ENCODE data around the gene TMEM163.

TMEM163 gene

GRCh38 chr2:134470561-134471168 lies 248.1 kb downstream of the TMEM163 start:
- no peak for DNase-seq

DNA sequence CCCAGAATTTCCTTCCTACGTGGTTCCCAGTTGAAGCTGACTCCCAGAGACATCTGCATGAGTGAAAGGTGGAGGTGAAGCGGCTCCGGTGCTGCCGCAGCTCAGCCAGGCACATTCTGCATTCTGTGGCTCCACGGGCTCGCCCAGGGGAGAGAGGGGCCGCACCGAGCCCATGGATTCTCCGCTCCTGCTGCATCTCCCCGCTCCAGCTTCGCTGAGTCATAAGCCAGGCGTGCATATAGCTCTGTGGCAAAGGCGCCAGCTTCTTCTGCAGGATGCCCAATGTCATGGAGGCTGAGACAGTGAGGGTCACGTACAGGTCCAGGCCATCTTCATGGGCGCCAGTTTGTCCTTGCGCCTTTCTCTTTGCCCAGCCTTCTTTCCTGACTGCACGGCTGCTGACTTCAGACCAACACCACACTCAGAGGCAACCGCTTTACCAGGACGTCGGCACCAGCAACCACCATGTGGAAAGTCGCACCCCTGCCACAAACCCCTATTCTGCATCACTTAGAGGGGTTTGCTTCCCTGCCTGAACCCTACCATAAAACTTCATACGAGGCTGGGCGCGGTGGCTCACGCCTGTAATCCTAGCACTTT lies 249.2 kb downstream of the TMEM163 start:
- DNase-seq, result no peak

GRCh38 chr2:134468776-134469175 lies 250.0 kb downstream of the TMEM163 start:
- DNase-seq, result no peak

- no peak for DNase-seq
Measured at GRCh38 chr2:134468164-134468563, 250.6 kb downstream of the TMEM163 start.

DNA sequence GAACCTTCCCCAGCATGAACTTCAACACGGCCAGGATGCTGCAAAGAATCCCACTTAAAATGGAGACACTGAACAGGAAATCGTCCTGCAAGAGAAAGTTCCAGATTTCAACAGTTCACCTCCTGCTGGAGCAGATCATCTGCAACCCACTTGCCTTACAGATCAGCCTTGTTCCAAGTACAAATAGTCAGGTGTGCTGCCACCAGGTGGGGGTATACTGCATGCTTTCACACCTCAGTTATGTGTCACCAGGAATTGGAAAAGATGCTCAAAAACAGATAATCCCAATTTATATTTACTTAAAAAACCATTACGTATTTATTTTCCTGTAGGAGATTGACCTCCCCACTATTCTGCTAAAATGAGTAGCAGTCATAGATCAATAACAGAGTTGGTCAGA lies 252.7 kb downstream of the TMEM163 start:
- no peak for DNase-seq

GRCh38 chr2:134465228-134466105 lies 253.3 kb downstream of the TMEM163 start:
- no peak for DNase-seq

- no peak for DNase-seq
Measured at GRCh38 chr2:134463699-134464022, 255.1 kb downstream of the TMEM163 start.

GRCh38 chr2:134462791-134463698 lies 255.8 kb downstream of the TMEM163 start:
- no peak for DNase-seq

GRCh38 chr2:134462275-134462674 lies 256.5 kb downstream of the TMEM163 start:
- DNase-seq, result no peak

DNA sequence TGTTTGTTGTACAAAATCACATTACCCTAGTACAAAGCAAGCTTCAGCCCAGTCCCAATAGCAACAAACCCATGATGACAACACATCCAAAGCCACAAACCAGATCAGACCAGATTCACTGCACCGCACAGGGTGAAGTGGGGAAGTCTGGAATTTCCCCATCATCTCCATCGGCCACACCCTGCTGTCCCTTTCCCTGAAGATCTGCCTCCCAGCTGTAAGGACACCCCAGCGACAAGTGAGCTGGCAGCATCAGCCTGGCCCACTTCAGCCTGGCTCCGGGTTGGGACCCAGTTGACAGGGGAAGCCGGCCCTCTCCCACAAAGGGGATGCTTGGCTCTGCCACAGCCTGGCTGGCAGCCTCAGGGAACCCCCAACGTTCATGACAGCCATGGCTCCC lies 257.3 kb downstream of the TMEM163 start:
- no peak for DNase-seq

DNA sequence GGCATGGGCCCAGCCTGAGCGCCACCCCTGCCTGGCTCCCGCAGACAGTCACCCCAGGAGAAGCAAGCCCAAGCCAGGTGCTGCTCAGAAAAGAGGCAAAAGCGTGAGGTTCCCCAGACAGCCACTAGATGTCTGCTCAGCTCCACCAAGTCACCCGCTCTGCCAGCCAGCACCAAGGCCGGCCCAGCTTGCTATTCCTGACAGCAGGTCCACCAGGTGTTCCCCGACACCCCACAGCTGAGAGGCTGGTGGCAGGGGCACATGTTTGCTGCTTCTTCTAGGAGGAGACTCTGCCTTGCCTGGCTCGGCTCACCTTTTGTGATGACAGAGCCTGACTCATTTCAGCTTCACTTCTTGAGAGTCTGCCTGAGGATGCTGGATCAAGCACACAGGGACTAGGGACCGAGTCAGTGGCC lies 258.2 kb downstream of the TMEM163 start:
- DNase-seq, result no peak

DNA sequence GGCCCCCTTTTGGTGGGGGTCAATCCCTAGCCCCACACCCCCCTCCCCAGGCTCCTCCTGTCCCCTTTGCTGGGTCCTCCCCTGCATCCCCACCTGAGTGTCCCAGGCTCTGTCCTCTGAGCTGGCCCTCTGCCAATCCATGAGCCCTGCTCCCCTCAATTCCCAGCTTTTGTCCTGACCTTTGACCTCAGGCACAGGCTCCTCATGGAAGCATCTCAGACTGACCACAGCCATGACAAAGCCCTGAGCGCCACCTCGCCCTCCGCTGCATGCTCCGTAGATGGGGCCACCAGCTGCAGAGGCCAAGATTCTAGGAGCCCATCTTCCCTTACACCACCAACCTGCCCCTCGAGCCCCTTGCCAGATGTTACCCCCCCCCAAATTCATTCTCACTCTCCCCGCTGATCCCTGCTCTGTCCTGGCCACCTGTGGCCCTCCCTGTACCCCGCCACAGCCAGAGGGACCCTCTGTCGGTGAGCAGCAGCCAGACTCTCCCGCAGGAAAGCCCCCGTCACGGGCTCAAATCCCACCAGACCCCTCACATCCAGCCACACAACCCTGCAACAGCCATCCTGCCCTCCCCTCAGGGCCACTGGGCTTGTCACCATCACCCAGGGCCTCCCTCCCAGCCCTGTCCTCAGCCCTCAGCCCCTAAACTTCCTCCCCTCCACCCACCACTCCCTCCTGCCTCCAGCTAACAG lies 258.9 kb downstream of the TMEM163 start:
- DNase-seq, result no peak

DNA sequence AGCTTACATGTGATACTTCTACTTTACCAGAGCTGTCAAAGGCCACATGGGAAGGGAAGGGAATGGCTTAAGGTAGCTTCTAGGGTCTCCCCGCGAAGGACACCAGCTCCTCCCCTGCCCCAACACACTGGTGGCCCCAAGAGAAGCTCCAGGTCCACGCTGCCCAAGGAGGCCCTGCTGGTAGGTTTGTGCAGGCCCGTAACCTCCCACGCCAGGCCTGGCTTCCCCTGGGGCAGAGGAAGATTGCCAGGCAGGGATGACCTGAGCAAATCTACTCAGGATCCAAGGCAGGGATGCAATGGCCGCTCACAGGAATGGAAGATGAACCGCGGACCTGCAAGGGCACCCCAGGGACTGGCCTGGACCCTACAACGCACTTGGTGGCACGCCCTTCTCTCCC lies 259.9 kb downstream of the TMEM163 start:
- DNase-seq, result no peak

- DNase-seq, result no peak
Measured at GRCh38 chr2:134458473-134458853, 260.3 kb downstream of the TMEM163 start.

GRCh38 chr2:134457765-134458472 lies 260.9 kb downstream of the TMEM163 start:
- no peak for DNase-seq

DNA sequence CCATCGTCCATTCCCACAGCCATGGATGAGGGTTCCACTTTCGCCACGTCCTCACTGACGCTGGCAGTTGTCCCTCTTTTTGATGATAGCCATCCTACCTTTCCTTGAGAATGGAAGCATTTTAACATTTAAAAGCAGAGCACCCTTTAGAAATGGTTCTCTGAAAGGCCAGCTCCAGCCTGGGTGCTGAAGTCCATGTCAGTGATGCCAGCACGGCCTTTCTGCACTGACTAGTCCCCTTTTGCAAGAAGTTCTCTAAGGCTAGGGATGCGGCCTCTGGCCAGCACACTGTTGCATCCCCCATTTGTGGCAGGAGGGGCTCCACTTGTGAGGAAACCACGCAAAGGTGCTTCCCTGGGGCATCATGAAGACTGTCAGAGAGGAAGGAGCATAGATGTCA lies 261.4 kb downstream of the TMEM163 start:
- no peak for DNase-seq

- no peak for DNase-seq
Measured at GRCh38 chr2:134455426-134455825, 263.4 kb downstream of the TMEM163 start.

GRCh38 chr2:134454931-134455330 lies 263.9 kb downstream of the TMEM163 start:
- no peak for DNase-seq

GRCh38 chr2:134454426-134454825 lies 264.4 kb downstream of the TMEM163 start:
- no peak for DNase-seq

DNA sequence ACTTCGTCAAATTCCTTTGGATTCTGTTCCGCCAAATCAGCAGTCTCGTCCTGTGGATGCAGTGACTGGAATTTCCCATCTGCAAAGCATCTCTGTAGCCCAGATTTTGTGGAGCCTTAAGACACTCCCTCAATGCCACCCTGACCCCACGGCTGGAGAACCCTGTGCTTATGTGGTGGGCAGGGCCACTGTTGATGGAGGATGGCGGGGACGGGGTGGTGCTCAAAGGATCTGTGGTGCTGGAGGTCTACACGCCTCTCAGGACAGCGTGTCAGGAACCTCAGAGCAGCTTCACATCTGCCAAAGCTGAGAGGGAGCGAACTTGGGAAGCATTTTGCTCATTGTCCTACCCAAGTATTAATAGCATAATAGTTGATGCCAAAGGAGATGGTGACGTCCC lies 264.8 kb downstream of the TMEM163 start:
- DNase-seq, result no peak

GRCh38 chr2:134453476-134453875 lies 265.3 kb downstream of the TMEM163 start:
- DNase-seq, result no peak

Measured in bone marrow (tissue), 2 donors.